ENCODE data around the gene VPS26C. TPM values are rescaled to one million over a fixed set of nuclear protein-coding genes. Genes with fewer than 3 reads are reported as not detected.

VPS26C gene
- total and polyA plus RNA-seq, 2 of the 8 experiments (the other 6 are each of a cell fraction or from before 2014, with no cell fraction given): 43.5 to 71.6 TPM

- Histone ChIP-seq H3K4ac (replicated peaks; ENCODE audit: insufficient read length, low read depth, low read length) (no peak overlapping the region), H3K9me3 (ENCODE audit: insufficient read depth in 2 of 2, low read depth in 1 of 2, low read length in 1 of 2) (no peaks in the 10 kb centered on the region), H4K20me1 (replicated peaks in 1 of 2; ENCODE audit: control insufficient read depth in 1 of 2, insufficient read depth in 2 of 2, low read length in 2 of 2) (peaks cover 3 to 10% of the 10 kb centered on the region in 2 experiments), H3K23me2 (ENCODE audit: low read depth, low read length) (no peaks in the 10 kb centered on the region), H2BK5ac (ENCODE audit: low read depth, low read length) (no peak overlapping the region), H3K23ac (ENCODE audit: insufficient read length) (no peak overlapping the region), H3K18ac (ENCODE audit: extremely low read depth, low read length) (0 out of 2 replicates have a peak overlapping the region, but pooled peaks have one; percentile 28), H3K14ac (ENCODE audit: insufficient read length) (no peak overlapping the region), H3K79me1 (ENCODE audit: low read depth, low read length) (peaks cover 21% of the 10 kb centered on the region), H3K27me3 (replicated peaks in 1 of 4; ENCODE audit: control insufficient read depth in 3 of 4, extremely low read depth in 1 of 4, insufficient read depth in 3 of 4, low read length in 3 of 4) (no peaks in the 10 kb centered on the region), H3K79me2 (ENCODE audit: control insufficient read depth in 1 of 2, insufficient read depth in 2 of 2, low read length in 2 of 2) (peaks cover 0 to 96% of the 10 kb centered on the region in 2 experiments), H3K36me3 (ENCODE audit: control insufficient read depth in 2 of 4, insufficient read depth in 4 of 4, low read length in 3 of 4) (peaks cover 0 to 7% (median 1%) of the 10 kb centered on the region in 4 experiments; a peak in 1 of 8 replicates), H4K91ac (replicated peaks; ENCODE audit: insufficient read length, low read length) (no peak overlapping the region), H4K8ac (ENCODE audit: extremely low read depth, insufficient read depth, low read length) (no peak overlapping the region), H2BK20ac (ENCODE audit: low read length) (no peak overlapping the region), H2BK120ac (replicated peaks; ENCODE audit: low read depth, low read length) (no peak overlapping the region), H2BK15ac (ENCODE audit: low read length) (no peak overlapping the region), H3K4me1 (replicated peaks in 1 of 4; ENCODE audit: control insufficient read depth in 3 of 4, insufficient read depth in 4 of 4, low read length in 3 of 4) (peaks cover 5 to 8% (median 7%) of the 10 kb centered on the region in 4 experiments), H3K4me3 (ENCODE audit: extremely low read depth in 1 of 4, insufficient read depth in 2 of 4, low read depth in 3 of 4, low read length in 4 of 4) (peak overlapping the region in 2 of 4 experiments; percentile 1 to 19; a peak in 2 of 8 replicates), H3K56ac (replicated peaks; ENCODE audit: insufficient read length, low read depth, low read length) (no peak overlapping the region), H3K27ac (ENCODE audit: low read depth, low read length) (no peak overlapping the region), H2BK12ac (ENCODE audit: low read depth, low read length) (no peak overlapping the region), H3K4me2 (ENCODE audit: insufficient read depth in 1 of 2, low read depth in 2 of 2, low read length in 2 of 2) (peak overlapping the region; percentile 25 to 42), H2AFZ (ENCODE audit: low read length) (no peak overlapping the region), H2AK5ac (ENCODE audit: low read depth, low read length) (no peak overlapping the region), H4K5ac (ENCODE audit: insufficient read length, low read depth, low read length) (no peak overlapping the region), H3K9ac (replicated peaks in 1 of 4; ENCODE audit: extremely low read depth in 1 of 4, low read depth in 3 of 4, low read length in 3 of 4) (no peak overlapping the region; a peak in 1 of 7 replicates)
- ChIA-PET POLR2A (ENCODE audit: partially characterized antibody) (interaction anchor here (1.2 kb wide), 1 partner anchor 10 kb away, joined by 3 read pairs; no protein-coding TSS in a partner anchor), CTCF (ENCODE audit: partially characterized antibody) (interaction anchor here (1.0 to 1.6 kb wide), 2 partner anchors 11 to 115 kb away, joined by 3 to 4 read pairs; no protein-coding TSS in a partner anchor)
- DNase-seq (ENCODE audit: low read depth in 1 of 2, low spot score in 2 of 2): peak in 1 of 2 experiments; percentile 41
- WGBS, 2 experiments (ENCODE audit: extremely low coverage in 1 of 2, insufficient coverage in 1 of 2, insufficient read length in 1 of 2, insufficient replicate concordance in 2 of 2, low coverage in 1 of 2, low lambda C conversion rate in 2 of 2, missing lambda C conversion rate in 1 of 2): 59 to 100% methylated on average over 2 to 8 of the region's 8 CpGs
- no peak for FAIRE-seq
- TF ChIP-seq RAD21 (IDR thresholded peaks at IDR 0.05 in 1 of 2, conservative IDR thresholded peaks at IDR 0.05 in 1 of 2; ENCODE audit: low read depth in 2 of 2, low read length in 2 of 2): no peak
- no peak for TF ChIP-seq EZH2 (IDR thresholded peaks at IDR 0.05; ENCODE audit: low read depth, low read length, severe bottlenecking)
- TF ChIP-seq HDAC6 (IDR thresholded peaks at IDR 0.05; ENCODE audit: low read depth, low read length): no peak
- no peak for TF ChIP-seq YY1 (IDR thresholded peaks at IDR 0.05; ENCODE audit: low read depth, low read length)
- TF ChIP-seq SIRT6 (IDR thresholded peaks at IDR 0.05; ENCODE audit: low read length): no peak
- TF ChIP-seq TBP (IDR thresholded peaks at IDR 0.05; ENCODE audit: low read depth, low read length): 0 out of 2 replicates have a peak, but pooled peaks have one; percentile 11
- TF ChIP-seq JUND (IDR thresholded peaks at IDR 0.05; ENCODE audit: low read length): no peak
- TF ChIP-seq JUN (IDR thresholded peaks at IDR 0.05; ENCODE audit: low read depth, low read length): no peak
- no peak for TF ChIP-seq ZNF274 (IDR thresholded peaks at IDR 0.05; ENCODE audit: borderline replicate concordance, extremely low read depth, low read length)
- TF ChIP-seq POLR2A (IDR thresholded peaks at IDR 0.05; ENCODE audit: control extremely low read depth in 1 of 2, low read depth in 2 of 2, low read length in 2 of 2): no peak
- TF ChIP-seq SAP30 (IDR thresholded peaks at IDR 0.05; ENCODE audit: insufficient read depth, insufficient replicate concordance, low read length): peak; percentile 27
- TF ChIP-seq EP300 (IDR thresholded peaks at IDR 0.05; ENCODE audit: borderline replicate concordance in 1 of 2, low read depth in 2 of 2, low read length in 2 of 2): no peak
- TF ChIP-seq BCL11A (IDR thresholded peaks at IDR 0.05; ENCODE audit: low read depth in 2 of 2, low read length in 2 of 2): no peak
- TF ChIP-seq SP1 (IDR thresholded peaks at IDR 0.05; ENCODE audit: low read depth, low read length): no peak
Measured at GRCh38 chr21:37245151-37245550, 22.0 kb downstream of the VPS26C start.
